OCI-LY7 (cell line): Measurements from ENCODE around the gene DSCAM. TPM values are rescaled to one million over a fixed set of nuclear protein-coding genes. Genes with fewer than 3 reads are reported as not detected.

Experiments
- BruUV-seq: library from RNA; stranded (reverse); fragments of 400-500 nt; replicated peaks from 2 replicates; lab custom pipeline; 2021; lab: Mats Ljungman, UMichigan
- CTCF ChIA-PET: fragments of 300-600 bp; sonication (Branson Sonifier 250); formaldehyde crosslinking; loops from one replicate; lab custom pipeline; 2022; ENCODE audit warnings: antibody characterized with exemption; ENCODE audit not compliant: unreplicated experiment; lab: Charles Lee
- POLR2A ChIA-PET: fragments of 300-600 bp; sonication (Branson Sonifier 250); formaldehyde crosslinking; loops from one replicate; lab custom pipeline; 2022; ENCODE audit warnings: antibody characterized with exemption; lab: Charles Lee
- DNase-seq: peaks from one replicate; pipeline ENCODE4 v3.0.0-alpha.2; 2015; ENCODE audit warnings: low spot score
- H2AFZ ChIP-seq: fragments of 200-600 bp; sonication (generic), shearing (Covaris generic); 2 replicates; pipeline ENCODE4 v1.6.1; 2014; ENCODE audit warnings: mild to moderate bottlenecking, antibody characterized with exemption, low read length, moderate library complexity
- H3K27ac ChIP-seq: fragments of 200-600 bp; sonication (generic); 2 replicates; pipeline ENCODE4 v1.5.1; 2014; ENCODE audit warnings: mixed run types, low read depth, mild to moderate bottlenecking, moderate library complexity, low read length, inconsistent platforms; ENCODE audit not compliant: poor library complexity, severe bottlenecking
- H3K36me3 ChIP-seq: fragments of 200-600 bp; sonication (generic); 2 replicates; pipeline ENCODE4 v1.6.1; 2014; ENCODE audit warnings: mild to moderate bottlenecking, antibody characterized with exemption, low read length, moderate library complexity, mixed read lengths; ENCODE audit not compliant: insufficient read depth
- H3K4me1 ChIP-seq: fragments of 200-600 bp; sonication (generic); 2 replicates; pipeline ENCODE4 v1.5.1; 2014; ENCODE audit warnings: mild to moderate bottlenecking, low read length; ENCODE audit not compliant: insufficient read depth, poor library complexity, severe bottlenecking
- H3K4me2 ChIP-seq: fragments of 200-600 bp; sonication (generic); 2 replicates; pipeline ENCODE4 v1.6.1; 2014; ENCODE audit warnings: mild to moderate bottlenecking, low read length
- H3K4me3 ChIP-seq: fragments of 200-600 bp; sonication (generic); 2 replicates; pipeline ENCODE4 v1.5.1; 2014; ENCODE audit warnings: mild to moderate bottlenecking, low read depth, low read length; ENCODE audit not compliant: poor library complexity, severe bottlenecking
- H3K79me2 ChIP-seq: fragments of 200-600 bp; sonication (generic); 2 replicates; pipeline ENCODE4 v1.6.1; 2016; ENCODE audit warnings: low read depth, mild to moderate bottlenecking, low read length, moderate library complexity, mixed read lengths; ENCODE audit not compliant: insufficient read depth
- H3K9me2 ChIP-seq: fragments of 200-600 bp; sonication (generic); 2 replicates; pipeline ENCODE4 v1.6.1; 2016; ENCODE audit warnings: mild to moderate bottlenecking, low read length, mixed read lengths; ENCODE audit not compliant: insufficient read depth
- H3K9me3 ChIP-seq: fragments of 200-600 bp; sonication (generic); 2 replicates; pipeline ENCODE4 v1.6.1; 2014; ENCODE audit warnings: mild to moderate bottlenecking, mixed run types, low read length, mixed read lengths
- H4K20me1 ChIP-seq: fragments of 200-600 bp; sonication (generic); 2 replicates; pipeline ENCODE4 v1.6.1; 2014; ENCODE audit warnings: mild to moderate bottlenecking, antibody characterized with exemption, low read length, moderate library complexity, mixed read lengths; ENCODE audit not compliant: insufficient read depth
- EZH2phosphoT487 ChIP-seq: fragments of 200-600 bp; sonication (generic); IDR thresholded peaks from 2 replicates; pipeline ENCODE4 v1.6.1; 2018; ENCODE audit warnings: low read depth, borderline replicate concordance, mild to moderate bottlenecking, mixed run types, antibody characterized with exemption, low read length, moderate library complexity, mixed read lengths
- intact Hi-C: fragments of 100-400 bp; cut with micrococcal nuclease; formaldehyde crosslinking; loops from one replicate; pipeline ENCODE4 v1.10.0; 2022; ENCODE audit not compliant: unreplicated experiment
- total RNA-seq, 2 experiments: library from RNA; depleted of rRNA in 1 of 2; stranded (reverse); fragments of >200 nt in 1 of 2; shearing (Covaris generic) in 1 of 2; gene quantifications; 2 replicates each; pipeline ENCODE4 v1.2.3, GENCODE V29; 2014 to 2022
- TF ChIP-seq, protein P1 (sequence below): fragments of 200-600 bp; sonication (generic); conservative IDR thresholded peaks from 2 replicates; pipeline ENCODE4 v1.5.1; 2014; ENCODE audit warnings: mild to moderate bottlenecking, antibody characterized with exemption, low read length, moderate library complexity, mixed read lengths

DSCAM gene
- total RNA-seq, 2 experiments from 2014 or later = not detected

DNA sequence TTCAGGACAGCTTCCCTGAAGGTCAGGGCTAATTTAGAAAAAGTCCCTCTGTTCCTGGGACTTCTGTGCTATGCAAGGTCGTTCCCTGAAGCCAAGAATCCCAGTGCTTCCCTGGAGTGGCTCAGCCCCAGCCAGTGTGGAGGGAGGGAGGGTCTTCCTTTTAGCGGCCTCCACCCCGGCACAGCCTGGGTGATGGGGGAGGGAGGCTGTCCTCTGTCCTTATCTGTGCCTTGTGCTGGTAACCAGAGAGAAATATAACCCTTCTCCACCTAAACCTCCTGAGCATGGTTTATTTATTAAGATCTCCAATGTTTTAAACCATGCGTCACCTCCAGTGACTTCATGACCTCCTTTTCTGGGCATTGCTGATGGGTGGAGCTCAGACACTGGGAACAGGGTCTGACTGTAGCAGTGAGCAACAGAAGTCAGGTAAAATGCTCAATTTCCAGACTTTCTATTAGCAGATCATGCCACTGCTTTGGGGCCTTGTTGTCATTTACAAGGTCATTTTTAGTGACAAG lies 157.1 kb downstream of the DSCAM start:
- Histone ChIP-seq H3K9me3 (no peaks in the 10 kb centered on the region), H3K36me3 (no peaks in the 10 kb centered on the region), H3K79me2 (no peaks in the 10 kb centered on the region), H3K4me2 (no peak overlapping the region), H3K27ac (no peak overlapping the region), H3K4me3 (no peak overlapping the region), H2AFZ (no peak overlapping the region), H3K4me1 (no peaks in the 10 kb centered on the region), H3K9me2 (no peaks in the 10 kb centered on the region), H4K20me1 (no peaks in the 10 kb centered on the region)
- BruUV-seq = no TSS peak
- CTCF ChIA-PET = no interaction called here
- TF ChIP-seq, protein P1, sequence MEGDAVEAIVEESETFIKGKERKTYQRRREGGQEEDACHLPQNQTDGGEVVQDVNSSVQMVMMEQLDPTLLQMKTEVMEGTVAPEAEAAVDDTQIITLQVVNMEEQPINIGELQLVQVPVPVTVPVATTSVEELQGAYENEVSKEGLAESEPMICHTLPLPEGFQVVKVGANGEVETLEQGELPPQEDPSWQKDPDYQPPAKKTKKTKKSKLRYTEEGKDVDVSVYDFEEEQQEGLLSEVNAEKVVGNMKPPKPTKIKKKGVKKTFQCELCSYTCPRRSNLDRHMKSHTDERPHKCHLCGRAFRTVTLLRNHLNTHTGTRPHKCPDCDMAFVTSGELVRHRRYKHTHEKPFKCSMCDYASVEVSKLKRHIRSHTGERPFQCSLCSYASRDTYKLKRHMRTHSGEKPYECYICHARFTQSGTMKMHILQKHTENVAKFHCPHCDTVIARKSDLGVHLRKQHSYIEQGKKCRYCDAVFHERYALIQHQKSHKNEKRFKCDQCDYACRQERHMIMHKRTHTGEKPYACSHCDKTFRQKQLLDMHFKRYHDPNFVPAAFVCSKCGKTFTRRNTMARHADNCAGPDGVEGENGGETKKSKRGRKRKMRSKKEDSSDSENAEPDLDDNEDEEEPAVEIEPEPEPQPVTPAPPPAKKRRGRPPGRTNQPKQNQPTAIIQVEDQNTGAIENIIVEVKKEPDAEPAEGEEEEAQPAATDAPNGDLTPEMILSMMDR = no peak
- no peak for TF ChIP-seq EZH2phosphoT487
- intact Hi-C loops = no loop called here
- POLR2A ChIA-PET = no interaction called here
- DNase-seq = no peak

DNA sequence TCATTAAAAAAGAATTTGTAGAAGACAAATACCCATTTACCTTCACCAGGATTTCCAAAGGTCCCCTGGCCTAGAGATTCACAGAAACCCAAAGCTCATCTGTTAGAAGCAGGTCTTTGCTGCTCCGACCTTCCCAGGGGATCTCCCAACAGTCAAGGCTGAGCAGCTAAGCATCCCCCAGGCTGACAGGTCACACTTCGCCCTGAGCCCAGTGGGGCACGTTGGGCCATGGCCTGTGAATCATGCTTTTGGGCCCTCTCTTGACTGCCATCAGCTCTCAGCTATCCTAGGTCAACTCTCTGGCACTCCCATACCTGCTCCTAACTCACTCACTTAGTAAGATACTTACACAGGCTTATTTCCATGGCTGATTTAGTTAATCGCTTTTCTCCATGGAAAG lies 157.7 kb downstream of the DSCAM start:
- Histone ChIP-seq H3K9me3 (no peaks in the 10 kb centered on the region), H3K4me3 (no peak overlapping the region), H3K4me1 (no peaks in the 10 kb centered on the region), H3K9me2 (no peaks in the 10 kb centered on the region), H3K79me2 (no peaks in the 10 kb centered on the region), H3K36me3 (no peaks in the 10 kb centered on the region), H4K20me1 (no peaks in the 10 kb centered on the region), H3K4me2 (no peak overlapping the region), H3K27ac (no peak overlapping the region), H2AFZ (no peak overlapping the region)
- ChIA-PET POLR2A (no interaction called here), CTCF (no interaction called here)
- no TSS peak for BruUV-seq
- DNase-seq = no peak
- no peak for TF ChIP-seq EZH2phosphoT487
- TF ChIP-seq, protein P1 = no peak
- intact Hi-C loops = no loop called here

DNA sequence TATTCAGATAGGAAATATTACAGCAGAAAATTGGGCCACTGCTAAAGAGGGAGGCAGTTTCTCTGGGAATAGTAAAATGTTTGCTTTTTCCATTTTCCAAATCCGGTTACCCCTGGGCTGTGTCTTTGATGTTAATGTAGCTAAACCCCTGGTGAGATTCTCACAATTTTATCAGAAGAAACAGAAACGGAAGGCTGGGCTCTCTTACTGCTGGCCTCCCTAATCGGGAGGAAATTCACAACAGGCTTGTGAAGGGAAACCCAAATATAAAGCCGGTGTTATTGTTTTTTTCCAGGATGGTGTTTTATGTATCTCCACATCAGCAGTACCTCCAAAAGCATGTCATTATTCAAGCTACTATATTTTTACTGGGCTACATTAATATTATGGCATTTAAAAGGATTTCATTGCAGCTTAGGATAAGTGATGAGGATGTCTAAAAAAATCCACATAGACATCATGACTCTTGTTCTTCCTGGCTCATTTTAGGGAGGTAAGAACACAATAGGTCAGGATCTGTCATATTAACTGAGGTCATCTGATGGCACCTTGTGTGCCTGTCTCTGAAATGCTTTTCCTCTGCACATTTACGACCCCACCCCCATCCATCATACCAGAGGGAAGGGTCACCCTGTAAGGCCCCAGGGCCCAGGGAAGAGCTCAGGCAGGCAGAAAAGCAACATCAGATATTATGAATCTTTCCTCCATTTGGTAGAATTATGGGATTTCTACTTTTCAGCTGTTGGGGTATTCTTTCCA lies 158.7 kb downstream of the DSCAM start:
- H3K4me1 ChIP-seq = no peaks in the 10 kb centered on the region
- no TSS peak for BruUV-seq
- no peak overlapping the region for H3K4me3 ChIP-seq
- H2AFZ ChIP-seq = no peak overlapping the region
- H4K20me1 ChIP-seq = no peaks in the 10 kb centered on the region
- ChIA-PET POLR2A (no interaction called here), CTCF (no interaction called here)
- no peaks in the 10 kb centered on the region for H3K79me2 ChIP-seq
- no peak overlapping the region for H3K27ac ChIP-seq
- no peaks in the 10 kb centered on the region for H3K9me2 ChIP-seq
- no peak overlapping the region for H3K4me2 ChIP-seq
- DNase-seq = no peak
- TF ChIP-seq EZH2phosphoT487 = no peak
- TF ChIP-seq, protein P1 = no peak
- no peaks in the 10 kb centered on the region for H3K36me3 ChIP-seq
- intact Hi-C loops = no loop called here
- no peaks in the 10 kb centered on the region for H3K9me3 ChIP-seq
